ENCODE data around the gene SLC23A1.
A peak's percentile ranks its signal among the peaks of the same experiment; 100 is the strongest.
"Not testable (repeated sequence)": the region's sequence is repeated elsewhere in the genome, so short reads cannot be mapped to it uniquely, and the experiment has no call there.

SLC23A1 gene

DNA sequence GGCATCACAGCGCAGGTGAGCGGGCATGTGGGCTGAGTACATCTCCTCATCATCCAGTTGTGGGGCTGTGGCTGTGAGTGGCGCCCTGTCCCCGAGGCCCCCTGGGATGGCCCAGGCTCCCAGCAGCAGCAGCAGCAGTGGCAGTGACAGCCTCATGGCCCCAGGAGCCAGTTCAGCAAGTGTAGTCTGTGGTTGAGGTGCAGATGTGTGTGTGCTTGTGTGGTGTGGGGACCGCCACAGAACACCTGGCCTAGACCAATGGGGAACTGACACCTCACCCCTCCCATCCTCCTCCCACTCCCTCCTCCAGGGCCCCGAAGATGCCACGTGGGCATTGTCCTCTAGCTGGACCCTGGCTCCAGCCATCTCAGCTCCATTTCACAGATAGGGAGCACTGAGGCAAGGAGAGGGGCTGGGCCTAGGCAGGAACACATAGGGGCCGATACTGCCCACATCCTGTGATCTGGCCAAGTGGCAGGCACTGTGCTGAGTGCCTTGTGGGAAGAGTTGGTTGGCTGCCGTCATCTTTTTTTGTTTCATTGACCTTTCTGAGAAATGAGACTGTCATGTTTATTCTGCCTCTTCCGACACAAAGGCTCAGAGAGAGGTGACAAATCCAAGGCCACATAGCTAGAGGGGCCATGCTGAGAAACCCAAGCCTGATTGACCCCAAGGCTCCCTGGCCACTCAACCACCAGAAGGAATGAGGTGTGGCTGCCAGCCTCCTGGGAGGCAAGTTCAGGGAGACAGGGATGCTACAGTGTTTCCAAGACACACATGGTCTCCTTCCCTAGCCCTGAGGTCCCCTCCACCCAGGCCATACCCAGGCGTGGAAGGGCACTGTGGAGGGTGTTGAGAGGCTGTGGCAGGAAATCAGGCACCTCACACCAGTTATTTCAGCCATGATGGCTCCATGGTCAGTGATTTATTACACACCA, 6.9 kb upstream of the SLC23A1 start, which contains the start of gene MZB1:
Gene MZB1, minus strand, starts transcription at position 213 of the 938 bp plus-strand sequence. Its CDS starts 57 bp downstream, at position 156.
- DNase-seq = no peak

DNA sequence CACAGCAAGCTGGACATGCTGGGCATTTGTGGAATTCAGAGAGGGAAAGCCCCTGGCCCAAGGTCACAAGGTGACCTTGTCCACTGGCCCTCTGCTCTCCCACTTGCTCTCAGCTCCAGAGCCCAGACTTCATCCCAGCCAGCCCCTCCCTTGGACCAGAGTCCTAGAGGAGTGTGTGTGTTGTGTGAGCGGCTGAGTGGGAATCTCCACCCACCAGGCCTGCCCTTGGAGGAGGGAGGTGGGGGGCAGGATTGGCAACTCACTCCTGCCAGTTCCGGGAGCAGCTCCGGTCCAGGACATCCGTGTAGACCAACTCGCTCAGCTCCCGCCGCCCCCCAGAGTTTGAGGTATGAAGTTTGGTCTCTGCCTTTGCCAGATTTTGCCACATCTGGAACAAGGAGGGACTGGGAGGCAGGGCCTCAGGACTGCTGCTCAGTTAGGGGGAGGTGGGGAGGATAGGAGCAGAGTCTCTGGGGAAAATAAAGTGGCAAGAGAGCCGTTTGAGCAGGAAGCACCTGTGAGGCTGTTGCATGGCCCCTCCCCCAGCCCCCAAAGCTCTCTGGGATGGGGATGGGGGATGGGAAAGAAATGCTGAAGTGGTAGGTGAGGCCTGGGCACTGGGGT, 5.2 kb upstream of the SLC23A1 start:
- DNase-seq = no peak

DNA sequence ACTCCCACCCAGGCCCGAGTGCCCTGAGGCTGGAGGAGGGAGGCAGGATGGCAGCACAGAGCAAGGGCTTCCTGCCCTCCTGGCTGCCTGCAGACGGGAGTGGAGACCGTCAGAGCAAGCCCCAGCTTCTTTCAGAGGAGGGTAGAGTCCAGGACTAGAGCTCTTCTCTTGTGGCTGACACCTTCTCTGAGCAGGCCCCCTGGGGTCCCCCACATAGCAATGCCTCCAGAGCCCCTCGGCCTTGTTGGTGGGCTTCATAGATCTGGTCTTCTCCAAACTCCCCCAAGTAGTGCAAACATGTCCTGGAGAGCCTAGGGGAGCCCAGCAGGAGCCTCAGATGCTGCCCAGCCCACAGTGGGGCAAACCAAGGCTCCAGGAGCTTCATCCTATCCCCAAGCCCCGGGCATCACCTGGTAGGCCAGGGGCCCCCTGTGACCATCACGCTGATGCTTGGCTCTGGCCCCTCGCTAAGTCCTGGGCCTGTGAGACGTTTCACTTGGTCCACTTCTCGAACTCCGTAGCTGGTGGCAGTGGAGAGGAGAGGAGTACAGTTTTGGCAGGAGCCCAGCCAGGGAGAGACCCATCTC, 4.6 kb upstream of the SLC23A1 start:
- no peak for DNase-seq

DNA sequence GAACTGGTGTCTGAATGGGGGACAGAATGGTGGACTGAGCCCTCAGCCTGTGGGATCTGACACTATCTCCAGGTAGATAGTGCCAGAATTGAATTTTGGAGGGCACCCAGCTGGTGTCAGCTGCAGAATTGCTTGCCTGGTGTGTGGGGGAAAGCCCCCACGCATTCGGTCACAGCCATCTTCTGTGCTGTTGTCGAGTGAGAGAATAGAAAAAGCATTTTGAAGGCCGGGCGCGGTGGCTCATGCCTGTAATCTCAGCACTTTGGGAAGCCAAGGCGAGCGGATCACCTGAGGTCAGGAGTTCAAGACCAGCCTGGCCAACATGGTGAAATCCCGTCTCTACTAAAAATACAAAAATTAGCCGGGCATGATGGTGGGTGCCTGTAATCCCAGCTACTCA, 3.9 kb upstream of the SLC23A1 start:
- not testable (repeated sequence) for DNase-seq

DNA sequence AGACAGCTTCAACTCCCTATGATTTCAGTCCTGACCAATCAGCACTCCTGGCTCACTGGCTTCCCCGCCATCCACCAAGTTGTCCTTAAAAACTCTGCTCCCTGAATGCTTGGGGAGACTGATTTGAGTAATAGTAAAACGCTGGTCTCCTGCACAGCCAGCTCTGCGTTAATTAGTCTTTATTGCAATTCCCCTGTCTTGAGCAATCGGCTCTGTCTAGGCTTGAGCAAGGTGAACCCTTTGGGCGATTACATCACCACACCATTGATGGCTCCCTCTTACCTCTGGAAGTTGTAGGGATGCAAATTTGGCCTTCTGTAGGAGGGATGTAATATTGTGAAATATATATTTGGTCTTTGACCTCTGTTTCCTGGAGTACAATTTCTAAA, 2.9 kb upstream of the SLC23A1 start:
- DNase-seq = no peak

DNA sequence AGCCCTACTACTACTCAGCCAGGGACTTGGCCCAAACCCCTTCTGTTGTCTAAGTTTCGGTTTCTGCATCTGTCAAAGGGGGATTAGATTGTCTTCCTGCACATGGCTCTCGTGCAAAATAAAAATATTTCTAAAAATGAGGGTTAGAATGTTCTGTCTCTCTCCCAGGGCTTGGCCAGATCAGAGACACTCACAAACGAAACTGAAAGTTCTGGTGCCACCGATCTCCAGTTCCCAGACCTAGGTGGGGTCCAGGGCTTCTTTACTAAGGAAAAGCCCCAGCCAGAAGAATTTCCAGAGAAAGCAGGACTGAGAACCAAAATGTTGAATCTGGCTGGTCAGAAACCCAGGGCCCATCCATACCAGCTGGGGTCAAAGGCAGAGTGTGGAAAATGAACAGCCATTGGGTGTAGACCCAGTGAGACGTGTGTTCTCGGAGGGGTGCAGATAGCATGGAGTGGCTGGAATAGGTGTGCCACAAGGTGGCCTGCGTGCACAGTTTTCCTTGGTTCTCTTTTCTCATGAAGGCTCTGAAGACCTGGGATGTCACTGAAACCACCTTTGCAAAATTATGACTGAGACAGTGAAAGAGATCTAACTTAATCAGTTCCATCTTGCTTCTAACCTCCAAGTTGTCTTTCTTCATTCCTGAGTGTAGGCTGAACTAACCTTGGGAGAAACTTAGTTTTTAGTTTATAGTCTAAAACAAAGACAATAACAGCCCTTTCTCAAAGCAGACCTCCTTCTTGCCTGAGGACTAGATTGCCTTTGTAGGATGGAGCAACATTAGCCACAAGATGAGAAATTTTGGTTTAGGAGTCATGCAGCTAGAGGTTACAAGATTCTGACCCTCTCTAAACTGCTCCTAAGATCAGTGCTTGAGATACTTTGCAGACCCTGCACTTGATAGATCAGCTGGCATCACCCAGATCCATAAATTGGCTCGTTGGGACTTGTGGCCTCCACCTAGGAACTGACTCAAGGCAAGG, 2.3 kb upstream of the SLC23A1 start:
- peak in 3 of 6 experiments; percentile 5 to 40 (median 33) for DNase-seq

DNA sequence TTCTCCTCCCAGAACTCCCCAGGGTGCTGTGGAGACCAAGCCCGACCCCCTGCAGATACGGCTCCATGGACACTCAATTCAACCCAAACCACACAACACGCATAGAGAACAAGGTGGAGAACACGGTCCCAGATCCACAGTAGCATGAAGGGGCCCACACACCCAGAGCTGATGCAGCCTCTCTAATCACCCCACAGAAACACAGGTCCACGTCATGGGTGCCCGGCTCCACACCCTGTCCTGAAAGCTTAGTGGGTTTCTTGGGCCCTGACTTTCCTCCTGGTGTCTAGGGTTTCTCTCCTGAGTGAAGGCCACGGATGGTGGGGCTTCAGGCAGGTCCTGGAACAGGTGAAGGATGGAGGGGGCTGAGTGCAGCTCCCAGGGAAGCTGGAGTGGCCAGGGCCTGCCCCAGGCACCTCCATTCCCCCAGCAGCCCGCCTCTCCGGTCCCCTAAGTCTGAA, 1.5 kb upstream of the SLC23A1 start:
- DNase-seq = peak in 1 of 6 experiments; percentile 30

DNA sequence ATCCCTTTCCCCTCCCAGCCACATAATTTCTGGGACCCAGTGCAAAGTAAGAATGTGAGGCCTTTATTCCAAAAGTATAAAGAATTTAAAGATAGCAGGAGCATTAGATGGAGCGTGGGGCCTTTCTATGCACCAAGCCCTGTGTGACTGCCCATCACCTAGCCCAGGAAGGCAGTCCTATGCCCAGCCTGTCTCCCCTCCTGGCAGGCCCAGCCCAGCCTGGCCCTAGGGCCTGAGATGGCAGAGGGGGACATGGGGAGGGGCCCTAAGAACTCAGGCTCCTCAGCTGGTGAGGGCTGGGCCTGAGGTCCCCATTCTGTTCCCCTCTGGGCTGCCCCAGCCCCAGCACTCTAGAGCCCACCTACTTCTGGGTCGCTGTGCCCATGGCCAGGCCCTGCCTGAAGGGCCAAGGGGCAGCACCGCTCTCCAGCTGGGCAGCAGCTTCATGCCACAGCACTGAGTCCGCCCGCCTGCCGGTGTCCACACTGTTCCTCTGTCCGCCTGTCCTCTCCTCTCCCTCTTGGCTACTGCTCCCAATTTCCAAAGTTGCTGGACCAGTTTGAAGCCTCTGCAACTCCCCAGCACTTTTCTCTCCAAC, 995 bp upstream of the SLC23A1 start:
- DNase-seq = no peak

DNA sequence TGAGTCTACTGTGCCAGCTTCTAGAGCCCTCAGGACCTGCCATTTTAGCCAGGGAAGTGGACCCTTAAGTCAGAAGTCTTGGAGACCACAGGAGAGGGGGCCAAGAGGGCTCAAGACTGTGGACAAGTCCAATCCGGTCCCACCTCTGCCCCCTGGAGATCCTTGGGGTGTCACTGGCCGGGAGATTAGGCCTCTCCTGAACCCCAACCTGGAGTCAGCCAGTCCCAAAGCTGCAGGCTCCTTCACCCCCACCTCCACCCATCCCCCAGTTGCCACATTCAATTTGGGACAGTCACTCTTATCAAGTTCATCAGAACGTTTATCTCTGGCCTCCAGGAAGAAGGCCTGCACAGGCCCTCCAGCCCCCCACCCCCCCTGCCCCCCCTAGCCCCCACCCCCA, 290 bp downstream of the SLC23A1 start:
- DNase-seq = no peak

DNA sequence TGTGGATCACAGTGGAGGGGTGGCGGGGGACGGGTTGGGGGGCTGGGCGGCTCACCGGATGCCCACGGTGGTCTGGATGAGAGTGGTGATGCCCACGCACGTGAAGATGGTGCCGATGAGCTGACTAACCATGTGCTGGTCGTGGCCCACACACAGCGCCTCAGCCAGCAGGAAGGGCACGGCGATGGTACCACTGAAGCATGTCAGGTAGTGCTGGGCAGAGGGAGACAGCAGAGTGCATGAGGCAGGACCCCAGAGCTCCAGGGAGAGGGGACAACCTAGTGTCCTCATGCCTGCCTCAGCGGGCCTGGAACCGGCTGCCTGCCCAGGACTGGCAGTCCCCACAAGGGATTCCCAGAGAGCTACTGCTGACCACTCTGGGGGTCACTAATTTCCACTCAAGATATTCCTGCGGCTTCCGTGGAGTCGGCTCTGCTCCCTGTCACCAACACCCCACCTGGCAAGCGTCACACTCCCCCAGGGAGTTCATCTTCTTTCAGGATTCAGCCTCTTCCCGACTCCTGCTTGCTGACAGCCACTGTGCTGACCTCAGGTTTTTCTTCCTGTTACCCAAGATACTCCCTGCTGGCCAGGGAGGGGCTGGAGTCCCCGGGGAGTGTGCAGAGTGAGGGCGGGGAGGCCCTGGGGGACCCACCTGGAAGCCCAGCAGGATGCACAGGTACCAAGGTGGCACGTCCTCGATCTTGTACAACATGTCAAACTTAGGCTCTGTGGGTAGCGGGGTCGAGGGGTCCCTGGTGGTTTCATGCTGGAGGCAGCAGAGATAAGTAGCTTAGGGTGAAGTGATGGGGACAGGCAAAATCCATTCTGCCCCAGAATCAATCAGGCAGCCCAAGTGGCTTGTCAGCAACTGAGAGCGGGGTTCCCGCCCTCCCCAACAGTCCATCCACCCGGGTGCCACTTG, 998 bp downstream of the SLC23A1 start:
- DNase-seq = no peak

DNA sequence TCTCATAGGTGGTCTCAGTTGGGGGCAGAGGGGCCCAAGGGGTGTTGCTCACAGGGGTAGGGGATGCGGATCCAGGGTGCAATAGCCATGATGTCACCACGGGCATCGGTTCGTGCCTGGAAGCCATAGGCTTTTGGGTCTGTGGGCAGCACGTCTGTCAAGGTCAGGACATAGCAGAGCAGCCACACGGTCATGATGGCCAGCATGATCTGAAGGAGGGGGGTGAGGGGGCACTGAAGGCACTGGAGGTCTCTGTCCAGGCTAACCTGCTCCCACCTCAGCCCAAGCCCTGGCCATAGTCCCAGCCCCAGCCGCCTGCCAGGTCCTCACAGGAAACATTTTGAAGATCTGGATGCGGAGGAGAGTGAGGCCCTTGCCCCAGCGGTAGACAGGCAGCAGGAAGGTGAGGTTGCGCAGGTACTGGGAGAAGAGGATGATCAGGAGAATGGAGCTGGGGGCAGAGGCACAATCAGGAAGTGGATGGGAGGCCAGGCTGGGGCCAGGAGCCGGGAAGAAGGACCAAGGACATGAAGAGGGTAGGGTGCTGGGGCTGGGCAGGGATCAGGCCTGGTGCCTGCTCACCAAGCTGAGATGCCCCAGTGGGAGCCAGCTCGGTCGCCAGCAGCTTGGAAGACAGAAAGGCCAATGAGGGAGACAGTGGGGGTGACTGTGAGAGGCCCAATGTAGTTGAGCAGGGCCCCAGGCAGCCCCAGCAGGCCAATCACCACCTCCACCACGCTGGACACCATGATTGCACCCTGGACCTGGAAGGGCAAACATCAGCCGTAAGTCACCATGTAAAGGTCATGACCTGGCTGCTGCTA, 3.3 kb downstream of the SLC23A1 start:
- no peak for DNase-seq

DNA sequence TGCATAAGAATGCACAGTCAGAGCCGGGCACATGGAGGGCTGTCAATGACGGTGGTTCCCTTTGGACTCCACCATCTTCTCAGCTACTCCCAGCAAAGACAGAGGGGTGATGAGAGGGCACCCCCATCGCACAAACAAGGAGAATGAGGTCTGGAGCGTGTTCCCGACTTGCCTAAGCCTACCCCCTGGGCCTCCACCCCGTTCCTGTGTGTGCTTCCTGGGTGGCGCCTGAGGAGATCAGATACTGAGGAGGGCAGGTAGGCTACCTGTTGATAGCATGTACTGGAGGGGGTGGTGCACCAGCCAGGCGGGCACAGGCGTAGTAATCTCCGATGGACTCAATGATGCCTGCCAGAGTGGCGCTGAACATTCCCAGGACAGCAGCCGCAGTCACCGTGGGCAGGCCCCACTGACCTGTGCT, 4.1 kb downstream of the SLC23A1 start:
- DNase-seq = no peak

DNA sequence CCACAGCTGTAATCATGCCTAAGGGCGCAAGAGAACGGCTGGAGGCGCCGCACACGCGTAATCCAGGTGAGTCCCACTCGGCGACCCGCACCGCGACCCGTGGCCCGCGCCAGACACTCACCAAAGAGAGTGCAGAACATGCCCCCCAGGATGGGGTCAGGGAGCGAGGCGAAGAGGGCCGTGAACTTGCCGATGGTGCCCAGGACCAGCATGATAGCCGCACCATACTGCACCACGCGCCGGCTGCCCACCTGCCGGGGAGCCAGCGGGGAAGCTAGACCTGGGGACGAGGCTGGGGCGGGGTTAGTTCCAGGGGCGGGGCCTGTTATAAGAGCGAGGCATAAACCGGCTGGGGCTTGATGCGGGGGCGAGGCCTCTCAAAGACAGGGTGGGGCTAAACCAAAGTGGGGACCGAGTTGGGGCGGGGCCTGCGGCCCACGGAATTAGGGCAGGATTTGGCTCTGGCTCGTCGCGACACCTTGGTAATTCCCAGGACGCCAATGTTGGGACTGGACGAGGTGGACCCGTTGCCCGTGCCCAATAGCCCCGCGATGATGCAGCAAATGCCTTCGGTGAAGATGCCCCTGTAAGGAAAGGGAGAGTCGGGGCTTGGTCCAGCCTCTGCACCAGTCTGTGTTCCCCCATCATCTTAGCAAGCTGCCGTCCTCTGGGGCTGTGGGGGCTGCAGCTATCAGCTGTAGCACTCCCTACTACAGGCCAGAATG, 4.8 kb downstream of the SLC23A1 start:
- no peak for DNase-seq

DNA sequence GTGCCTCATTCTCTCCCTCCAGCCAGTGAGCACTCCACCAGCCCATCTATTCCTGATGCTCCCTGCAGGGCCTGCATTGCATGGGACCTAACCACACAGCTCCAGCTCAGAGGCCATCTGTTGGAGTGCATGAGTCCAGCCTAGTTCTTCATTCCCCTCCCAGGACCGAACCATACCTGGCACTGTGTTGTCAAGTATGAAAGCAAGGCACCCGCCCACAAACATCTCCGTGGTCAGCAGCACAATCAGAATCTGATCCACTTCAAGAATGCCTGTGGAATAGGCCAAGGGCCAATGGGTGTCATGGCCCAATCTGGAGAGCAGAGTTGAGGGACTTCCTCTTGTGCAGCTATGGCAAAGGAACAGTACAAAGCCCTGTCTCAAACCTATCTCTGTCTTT, 5.9 kb downstream of the SLC23A1 start:
- no peak for DNase-seq

DNA sequence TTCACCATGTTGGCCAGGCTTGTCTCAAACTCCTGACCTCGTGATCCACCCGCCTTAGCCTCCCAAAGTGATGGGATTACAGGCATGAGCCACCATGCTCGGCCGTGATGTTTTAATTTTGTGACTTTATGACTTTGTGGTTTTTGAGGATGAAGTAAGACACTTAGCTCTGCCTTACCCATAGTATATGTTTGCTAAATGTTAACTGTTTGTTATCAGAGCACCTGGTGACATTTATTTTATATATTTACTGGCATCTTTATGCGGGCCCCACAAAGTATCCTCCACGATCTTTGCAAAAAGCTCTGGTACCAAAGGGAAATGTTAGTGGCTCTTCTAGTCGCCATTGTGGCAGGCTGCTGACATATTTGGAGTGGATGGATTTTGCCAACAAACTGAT, 6.7 kb downstream of the SLC23A1 start:
- DNase-seq = no peak

DNA sequence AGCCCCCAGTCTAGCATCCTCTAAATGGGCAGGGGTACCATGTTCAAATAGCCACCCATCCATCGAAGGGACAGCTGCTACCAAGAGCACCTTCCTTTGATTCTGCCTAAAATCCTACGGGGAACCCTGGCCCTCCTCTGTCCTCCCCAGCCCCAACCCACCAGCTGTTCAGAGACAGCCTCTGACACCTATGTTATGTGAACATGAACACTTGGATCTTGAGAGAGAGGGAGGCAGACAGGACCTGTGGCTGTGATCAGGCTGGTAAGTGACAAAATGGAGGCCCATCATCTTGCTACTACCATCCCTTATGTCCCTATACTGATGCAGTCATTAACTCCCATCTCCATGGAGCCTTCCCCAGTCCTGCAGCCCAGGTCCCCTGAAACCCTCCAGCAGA, 8.2 kb downstream of the SLC23A1 start:
- DNase-seq = no peak

DNA sequence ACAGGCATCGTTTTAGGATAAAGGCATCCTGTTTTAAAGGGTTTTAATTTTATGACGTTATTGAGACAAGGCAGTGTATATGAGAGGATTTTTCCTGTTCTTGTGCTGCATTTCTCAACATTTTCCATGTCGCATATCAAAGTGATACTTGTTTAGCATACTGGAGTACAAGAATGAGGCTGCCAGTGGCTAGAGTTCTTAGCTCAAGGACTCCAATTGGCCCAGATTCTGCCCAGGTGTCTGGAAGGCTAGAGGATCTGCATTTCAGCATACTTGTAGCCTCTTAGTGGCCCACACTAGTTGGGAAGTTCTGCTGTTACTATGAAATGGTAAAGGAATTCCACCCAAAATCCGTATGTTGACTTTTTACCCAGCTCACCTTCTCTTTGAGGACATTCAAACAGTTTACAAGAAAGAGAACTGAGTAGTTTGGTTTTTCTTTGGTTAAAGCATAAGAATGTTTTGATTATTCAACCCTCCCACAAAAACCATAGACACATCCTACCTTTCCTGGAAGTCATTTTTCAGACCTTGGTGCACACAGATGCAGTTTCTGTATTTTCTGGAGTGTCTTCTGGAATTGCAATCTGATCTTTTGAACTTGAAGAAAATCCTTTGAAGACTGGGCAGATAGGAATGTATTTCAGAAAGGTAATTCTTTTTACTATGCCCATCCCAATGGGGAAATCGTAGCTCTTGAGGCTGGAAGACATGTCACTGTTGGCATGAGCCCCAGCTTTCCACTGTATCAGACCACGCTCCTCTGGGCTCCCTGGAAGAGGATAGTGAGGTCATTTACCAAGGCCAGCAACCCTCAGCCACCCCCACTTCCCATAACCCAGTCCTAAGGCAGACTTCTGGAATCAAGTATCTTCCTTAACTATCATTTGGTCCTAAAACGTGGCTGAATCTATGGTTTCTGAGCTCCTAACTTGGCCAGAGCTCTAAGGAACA, 11.3 kb downstream of the SLC23A1 start:
- no peak for DNase-seq

DNA sequence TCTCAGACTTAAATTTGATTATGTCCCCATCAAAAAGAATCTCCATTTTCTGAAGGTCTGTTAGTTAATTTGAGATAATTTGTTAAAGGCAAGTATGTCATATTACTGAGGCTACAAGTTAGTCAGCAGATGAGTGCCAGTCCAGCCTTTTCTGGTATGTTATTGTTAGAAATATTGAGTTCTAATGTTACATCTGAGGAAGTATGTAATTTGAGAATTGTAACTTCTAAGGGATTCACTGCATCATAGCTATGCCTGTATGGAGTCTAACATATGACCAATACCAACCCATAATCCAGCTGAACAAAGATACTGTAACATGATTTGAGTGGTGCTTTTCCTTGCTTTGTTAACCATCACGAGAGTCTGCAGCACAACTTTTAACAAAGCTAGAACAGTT, 13.9 kb downstream of the SLC23A1 start:
- no peak for DNase-seq

Data from stimulated activated naive CD4-positive, alpha-beta T cell (primary cell).